ENCODE data around the gene WDR38.

The WDR38 gene

DNA sequence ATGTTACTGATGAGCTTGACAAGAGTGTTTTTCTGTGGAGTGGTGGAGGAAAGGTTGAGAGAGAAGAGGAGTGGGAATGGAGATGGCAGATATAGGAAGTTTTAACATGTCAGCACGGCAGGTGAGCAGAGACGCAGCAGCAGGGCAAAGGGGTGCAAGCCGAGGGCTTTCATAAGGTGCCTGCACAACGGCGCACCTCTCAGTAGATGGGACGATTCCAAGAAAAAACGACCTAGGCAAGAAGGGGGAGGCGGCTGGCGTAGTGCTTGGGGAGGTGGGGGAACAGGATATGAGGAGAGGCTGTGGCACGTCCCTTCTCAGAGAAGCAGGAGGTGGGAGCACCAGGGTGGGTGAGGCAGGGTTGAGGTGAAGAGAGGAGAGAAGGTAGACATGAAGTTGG lies 33.2 kb downstream of the WDR38 start:
- no peak for DNase-seq

DNA sequence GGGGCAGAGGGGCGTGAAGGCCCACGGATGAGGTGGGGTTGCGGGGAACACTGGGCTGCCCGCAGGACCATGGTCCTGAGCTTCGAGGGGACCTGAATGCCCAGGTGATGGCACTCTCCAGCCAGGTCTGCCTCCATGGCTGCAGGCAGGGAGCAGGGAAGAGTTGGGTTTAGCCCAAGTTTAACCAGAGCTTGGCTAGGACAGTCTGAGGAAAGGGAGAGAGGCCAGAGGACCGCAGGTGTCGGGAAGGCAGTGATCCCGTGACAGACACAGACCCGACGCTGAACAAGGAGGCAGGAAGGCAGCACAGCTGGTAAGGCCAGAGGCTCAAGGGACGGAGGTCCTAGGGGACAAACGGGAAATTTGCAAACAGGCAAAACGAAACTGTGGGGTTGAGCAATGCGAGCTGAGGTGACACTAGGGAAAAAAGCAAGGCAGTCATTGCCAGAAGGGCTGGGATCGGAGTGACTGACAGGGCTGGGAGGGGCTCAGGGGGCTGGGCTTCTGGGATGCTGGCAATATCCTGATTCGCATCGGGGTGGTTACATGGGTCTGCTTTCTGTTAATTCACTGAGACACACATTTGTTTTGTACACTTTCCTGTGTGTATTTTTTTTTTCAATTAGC lies 33.7 kb downstream of the WDR38 start:
- DNase-seq: no peak

- DNase-seq: no peak
These were observed 34.6 kb downstream of the WDR38 start for GRCh38 chr9:124887832-124888231.

DNA sequence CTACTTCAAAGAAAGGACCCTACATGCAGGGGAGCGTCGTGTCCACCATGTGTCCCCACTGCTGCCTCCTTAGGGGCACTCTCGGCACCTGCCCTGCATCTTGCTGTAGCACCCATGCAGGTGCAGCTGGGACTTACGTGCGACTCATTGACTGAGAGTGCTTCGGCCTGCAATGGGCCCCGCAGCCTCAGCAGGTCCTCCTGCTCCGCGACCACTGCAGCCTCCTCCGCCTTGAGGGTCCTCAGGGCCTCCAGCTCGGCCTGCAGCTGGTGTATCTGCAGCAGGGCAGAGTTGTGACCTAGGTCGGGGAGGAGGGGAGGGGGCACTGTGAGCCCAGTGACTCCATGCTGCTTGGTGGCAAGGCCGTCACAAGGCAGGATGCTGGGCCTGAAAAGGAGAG lies 35.7 kb downstream of the WDR38 start:
- DNase-seq: no peak

GRCh38 chr9:124890179-124890578 lies 36.9 kb downstream of the WDR38 start:
- no peak for DNase-seq

- DNase-seq: no peak
These were observed 40.9 kb downstream of the WDR38 start for GRCh38 chr9:124894035-124894740.

- DNase-seq: no peak
These were observed 41.5 kb downstream of the WDR38 start for GRCh38 chr9:124894741-124895170.

- no peak for DNase-seq
These were observed 44.6 kb downstream of the WDR38 start for GRCh38 chr9:124897570-124898460.

DNA sequence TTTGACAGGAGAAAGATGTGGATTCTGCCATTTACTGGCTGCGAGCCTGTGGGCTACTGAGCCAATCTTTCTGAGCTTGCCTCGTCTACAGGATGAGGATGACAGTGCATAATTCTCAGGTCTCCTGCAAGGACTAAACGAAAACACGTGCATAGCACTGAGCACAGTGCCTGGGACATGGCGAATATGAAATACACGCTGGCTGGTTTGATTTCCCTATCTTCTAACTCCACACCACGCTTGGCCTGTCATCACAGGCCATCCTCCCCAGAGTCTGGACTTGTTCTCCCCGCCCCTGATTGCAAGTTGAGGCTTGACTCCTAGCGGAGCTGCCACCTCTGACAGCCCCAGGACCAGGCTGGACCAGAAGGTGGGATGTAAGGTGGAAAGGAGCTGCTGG lies 46.6 kb downstream of the WDR38 start:
- no peak for DNase-seq

- no peak for DNase-seq
These were observed 53.7 kb downstream of the WDR38 start for GRCh38 chr9:124906966-124907365.
